CD4-positive, alpha-beta T cell treated with Interferon gamma for 1 hour (primary cell): ENCODE data around the gene CST7.
"Not testable (repeated sequence)": the region's sequence is repeated elsewhere in the genome, so short reads cannot be mapped to it uniquely, and the experiment has no call there.

Experiments used
- DNase-seq: peaks from one replicate; pipeline ENCODE4 v3.0.0-alpha.2; 2020

The CST7 gene, protein sequence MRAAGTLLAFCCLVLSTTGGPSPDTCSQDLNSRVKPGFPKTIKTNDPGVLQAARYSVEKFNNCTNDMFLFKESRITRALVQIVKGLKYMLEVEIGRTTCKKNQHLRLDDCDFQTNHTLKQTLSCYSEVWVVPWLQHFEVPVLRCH

GRCh38 chr20:24948939-24949679 is at the start of gene CST7:
Gene CST7 (plus strand): TSS chr20:24949269. CDS start chr20:24949506, 237 bp downstream.
- DNase-seq, result peak; percentile 83

GRCh38 chr20:24906806-24907205 is 42.3 kb upstream of the CST7 start:
- no peak for DNase-seq

DNA sequence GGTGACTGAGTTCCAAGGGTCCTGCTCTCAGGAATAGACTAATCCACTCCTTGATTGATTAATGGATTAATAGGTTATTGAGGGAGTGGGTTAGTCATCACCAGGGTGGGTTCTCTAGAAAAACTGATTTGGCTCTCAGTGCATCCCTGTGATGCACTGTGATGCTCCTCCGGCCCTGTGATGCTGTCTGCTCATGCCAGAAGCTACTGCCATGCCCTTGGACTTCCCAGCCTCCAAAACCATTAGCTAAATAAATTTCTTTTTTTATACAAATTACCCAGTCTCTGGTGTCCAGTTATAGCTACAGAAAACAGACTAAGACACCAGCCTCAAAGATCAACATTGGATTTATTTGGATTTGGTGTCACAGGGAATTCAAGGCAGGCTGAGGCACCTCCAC is 40.4 kb upstream of the CST7 start:
- DNase-seq, result no peak

DNA sequence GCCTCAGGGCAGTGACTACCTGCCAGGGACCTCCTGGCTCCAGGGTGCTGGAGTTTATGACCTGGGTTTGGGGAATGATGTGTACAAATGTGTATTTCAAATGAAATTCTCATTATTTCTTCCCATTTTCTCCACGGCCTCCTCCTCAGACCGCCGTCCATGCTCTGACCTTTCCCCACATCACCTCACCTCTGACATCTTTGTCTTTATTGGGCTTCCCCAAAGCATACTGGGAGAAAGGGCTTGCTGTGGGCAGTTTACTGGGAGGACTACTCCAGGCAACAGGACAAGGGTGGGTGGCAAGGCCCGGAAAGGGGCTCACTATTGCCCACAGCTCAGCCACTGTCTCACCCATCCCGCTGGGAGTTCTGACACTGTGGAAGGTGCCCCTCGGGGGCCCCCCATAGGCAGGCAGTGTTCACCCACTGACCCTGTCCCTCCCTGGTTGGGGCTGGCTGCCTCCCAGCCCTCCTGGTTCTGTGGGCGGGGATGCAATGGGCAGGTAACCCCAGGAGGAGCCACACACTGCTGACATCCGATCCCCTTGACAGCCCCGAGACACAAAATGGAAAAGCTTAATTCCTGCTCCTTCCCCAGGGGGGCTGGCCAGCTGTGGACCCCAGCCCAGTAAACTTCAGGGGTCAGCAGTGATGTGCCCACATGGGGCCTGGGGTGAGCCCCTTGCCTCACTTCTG is 39.8 kb upstream of the CST7 start:
- no peak for DNase-seq

DNA sequence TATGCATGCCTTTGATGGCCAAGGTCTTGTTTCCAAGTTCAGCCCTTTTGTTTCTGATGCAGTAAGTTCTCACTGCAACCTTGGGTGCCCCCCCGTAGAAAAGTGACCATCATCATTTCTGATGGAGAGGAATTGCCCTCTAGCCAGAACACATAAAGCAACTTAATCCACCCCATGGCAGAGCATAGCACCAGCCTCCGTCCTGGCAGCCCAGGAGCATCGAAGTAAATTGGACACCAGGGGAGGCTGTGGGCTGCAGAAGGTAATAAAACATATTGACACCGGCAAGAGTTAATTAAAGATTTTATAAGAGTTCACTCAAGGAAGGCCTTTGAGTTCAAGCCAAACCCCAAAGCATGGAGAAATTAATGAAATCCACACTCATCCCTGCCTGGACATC is 39.2 kb upstream of the CST7 start:
- no peak for DNase-seq

GRCh38 chr20:24910461-24910860 is 38.6 kb upstream of the CST7 start:
- no peak for DNase-seq

GRCh38 chr20:24911461-24911860 is 37.6 kb upstream of the CST7 start:
- no peak for DNase-seq

DNA sequence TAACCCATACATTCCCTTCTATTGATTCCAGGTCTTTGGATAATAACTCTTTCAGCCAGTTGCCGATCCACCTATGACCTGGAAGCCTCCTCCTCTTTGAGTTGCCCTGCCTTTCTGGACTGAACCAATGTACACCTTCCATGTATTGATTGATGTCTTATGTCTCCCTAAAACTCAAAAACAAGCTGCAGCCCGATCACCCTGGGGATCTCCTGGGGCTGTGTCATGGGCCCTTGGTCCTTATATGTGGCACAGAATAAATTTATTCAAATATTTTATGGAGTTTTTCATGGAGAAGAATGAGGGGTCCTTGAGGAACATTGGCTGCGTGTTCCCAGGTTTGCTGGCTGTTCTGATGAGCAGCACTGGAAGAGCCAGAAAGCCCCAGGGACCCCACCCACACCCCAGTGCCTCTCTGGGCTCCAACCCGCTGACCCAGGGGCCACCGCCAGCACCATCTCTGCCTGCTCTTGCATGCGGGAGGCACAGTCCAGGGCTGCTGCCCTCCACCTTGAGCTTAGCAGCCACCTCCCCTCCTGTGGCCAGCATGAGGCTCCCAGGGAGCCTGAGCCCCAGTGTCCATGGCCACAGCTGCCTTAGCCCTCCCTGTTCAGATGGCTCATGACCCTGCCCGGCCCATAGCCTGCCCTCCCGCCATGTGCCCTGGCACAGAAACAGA is 36.5 kb upstream of the CST7 start:
- DNase-seq, result no peak

GRCh38 chr20:24913076-24913628 is 35.9 kb upstream of the CST7 start:
- DNase-seq, result no peak

DNA sequence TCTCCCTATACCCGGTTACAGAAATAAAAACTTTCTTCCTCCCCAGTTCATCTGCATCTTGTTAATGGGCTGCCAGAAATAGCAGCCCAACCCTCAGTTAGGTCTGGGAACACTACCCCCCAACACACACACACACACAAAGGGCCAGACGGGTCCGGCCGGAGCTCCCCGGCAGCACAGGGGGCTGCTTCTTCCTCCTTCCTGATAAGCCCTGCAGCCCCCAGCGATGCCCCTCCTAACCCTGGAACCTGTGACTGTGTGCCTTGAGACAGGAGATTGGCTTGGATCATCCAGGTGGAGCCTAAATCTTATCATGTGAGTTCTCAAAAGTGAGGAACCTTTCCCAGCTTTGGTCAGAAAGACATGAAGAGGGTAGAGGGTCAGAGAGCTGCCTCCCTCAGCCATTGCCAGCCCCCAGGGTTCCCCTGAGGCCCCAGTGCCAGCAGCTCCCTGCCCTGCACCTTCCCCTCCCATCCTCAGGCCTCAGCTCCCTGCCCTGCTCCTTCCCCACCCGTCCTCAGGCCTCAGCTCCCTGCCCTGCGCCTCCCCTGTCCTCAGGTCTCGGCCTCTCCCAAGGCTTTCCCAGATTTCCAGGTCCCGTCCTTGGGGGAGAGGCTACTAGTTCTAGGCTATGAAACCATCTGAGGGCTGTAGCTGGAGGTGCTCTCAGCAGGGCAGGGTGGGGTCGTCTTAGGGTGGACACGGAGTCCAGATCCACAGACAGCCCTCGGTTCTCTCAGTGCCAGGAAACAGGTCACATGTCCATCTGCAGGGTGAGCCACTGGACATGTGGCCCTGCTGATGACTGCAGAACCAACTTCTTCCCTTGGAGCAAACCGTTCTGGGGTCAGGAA is 34.5 kb upstream of the CST7 start:
- no peak for DNase-seq

GRCh38 chr20:24915440-24915839 is 33.6 kb upstream of the CST7 start:
- no peak for DNase-seq

DNA sequence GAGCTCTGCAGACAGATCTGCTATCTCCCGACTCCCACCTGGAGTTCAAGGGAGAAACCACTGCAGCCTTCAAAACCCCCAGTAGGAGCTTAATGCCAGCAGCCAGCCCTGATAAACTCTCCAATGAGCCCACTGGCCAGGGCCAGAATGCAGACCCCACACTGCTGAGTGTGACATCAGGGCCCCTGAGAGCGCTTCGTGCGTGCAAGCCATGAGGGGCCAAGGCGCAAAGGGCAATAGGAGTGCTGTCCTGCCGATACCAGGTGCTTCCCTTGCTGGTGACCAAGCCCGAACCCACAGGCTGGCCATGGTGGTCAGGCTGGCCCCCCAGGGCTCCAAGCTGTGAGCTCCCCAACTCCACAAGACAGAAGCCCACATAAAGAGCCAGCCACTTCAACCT is 33.2 kb upstream of the CST7 start:
- DNase-seq, result no peak

DNA sequence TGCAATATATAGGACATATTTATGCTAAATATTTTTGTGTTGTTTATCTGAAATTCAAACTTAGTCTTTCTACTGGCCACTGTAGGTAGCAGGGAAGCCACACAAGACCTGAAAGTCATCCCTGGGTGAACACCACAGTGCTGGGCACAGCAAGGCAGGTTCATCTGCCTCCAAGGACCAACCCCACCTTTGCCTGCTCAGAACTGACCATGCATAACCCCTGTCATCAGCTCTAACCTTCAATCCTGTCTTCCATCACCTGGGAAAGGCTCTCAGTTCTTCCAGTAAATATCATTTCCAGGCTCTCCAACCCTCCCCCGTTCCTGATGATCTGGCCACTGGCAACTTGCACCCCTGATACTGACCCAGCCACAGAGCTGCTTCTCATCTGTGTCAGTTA is 32.7 kb upstream of the CST7 start:
- no peak for DNase-seq

DNA sequence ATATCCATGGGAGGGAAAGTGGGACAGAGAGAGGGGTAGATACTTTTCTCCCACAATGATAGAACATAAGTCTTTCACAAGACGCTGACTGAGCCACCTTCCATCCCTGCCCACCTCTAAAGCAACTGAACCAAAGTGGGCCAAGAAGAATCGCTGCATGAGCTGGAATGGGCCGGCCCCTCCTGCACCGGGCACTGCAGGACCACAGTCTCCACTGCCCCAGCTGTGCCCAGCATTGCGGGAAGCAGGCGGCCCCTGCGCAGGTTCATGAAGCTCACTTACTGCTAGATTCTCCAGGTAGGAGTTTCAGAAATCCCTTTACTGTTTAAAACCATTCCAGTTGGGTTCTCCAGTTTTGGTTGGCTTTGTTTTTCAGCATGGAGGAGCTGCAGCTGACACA is 32.0 kb upstream of the CST7 start:
- DNase-seq, result no peak

DNA sequence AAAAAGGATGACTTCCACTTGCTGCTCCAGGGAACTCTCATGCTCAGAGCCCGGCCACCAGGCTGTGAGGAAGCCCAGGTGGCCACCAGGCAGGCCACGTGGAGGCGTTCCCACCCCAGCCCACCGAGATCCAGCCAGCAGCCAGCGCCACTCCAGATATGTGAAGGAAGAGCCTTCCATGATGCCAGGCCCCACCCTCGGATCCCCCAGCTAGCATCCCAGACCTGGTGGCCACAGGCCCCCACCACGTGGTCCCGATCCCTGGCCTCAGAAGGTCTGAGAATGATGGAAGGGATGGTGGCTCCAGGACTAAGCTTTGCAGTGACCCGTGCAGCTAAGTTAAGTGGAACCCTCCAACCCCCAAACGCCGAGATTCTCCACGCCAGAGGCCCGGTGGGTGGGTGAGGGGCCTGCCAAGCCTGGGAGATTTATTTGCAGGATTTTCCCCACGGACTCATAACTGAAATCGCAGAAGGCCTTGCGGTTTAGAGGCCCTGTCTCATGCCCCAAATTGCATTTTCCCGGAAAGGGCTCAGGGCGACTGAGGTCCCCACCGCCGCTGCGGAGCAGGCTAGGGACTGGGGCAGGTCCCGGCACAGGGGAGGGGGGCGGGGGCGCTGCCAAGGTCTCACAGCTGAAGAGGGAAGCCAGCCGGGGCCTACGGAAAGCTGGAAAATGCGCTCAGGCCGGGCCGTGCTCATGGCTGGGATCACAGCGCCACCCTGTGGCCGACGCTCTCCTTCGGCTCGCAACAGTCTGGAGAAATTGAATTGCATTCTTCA is 31.1 kb upstream of the CST7 start:
- DNase-seq, result peak; percentile 17

DNA sequence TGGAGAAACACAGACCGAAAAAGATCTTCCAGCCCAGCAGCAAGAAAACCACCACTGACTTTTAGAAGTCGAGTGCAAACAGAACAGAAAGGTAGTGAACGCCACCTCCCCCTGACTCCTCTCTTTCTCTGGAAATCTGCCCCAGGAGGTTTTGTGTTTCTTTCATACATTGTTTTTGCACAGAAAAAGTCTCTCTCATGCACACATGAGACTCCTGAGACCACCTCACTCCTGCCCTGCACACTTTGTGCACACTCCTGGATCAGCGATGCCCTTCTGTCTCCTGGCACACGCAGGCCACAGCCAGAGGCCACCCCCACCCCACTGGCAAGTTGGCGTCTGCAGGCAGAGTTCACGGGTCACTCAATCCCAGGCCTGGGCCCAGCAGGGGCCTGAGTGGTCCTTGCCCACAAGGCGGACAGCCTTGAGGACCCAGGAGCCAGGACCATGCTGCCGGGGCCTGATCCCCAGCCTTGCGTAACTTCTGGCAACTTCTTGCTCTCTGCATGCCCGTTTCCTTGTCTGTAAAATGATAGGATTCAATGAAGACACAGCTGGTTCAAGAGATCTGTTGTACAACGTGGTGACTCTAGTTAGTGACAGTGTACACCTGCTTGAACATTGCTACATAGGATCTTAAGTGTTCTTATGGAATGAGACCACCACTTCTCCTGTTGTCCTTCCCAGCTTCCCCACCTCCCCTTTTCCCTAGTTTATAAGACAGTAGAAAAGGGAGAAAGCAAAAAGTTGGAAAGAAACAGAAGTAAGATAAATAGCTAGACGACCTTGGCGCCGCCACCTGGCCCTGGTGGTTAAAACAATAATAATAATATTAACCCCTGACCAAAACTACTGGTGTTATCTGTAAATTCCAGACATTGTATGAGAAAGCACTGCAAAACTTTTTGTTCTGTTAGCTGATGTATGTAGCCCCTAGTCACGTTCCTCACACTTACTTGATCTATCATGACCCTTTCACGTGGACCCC is 30.2 kb upstream of the CST7 start:
- no peak for DNase-seq

DNA sequence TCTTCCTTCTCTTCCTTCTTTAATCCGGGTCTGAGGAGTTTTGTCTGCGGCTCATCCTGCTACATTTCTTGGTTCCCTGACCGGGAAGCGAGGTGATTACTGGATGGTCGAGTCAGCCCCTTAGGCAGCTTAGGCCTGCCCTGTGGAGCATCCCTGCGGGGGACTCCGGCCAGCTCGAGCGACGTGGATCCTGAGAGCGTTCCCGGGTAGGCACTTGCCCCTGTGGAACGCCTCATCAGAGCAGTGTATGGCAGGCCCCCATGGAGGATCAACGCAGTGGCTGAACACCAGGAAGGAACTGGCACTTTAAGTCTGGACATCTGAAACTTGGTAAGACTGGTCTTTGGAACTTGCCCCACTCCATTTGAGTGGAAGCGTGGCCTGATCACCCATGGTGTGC is 29.4 kb upstream of the CST7 start:
- not testable (repeated sequence) for DNase-seq

DNA sequence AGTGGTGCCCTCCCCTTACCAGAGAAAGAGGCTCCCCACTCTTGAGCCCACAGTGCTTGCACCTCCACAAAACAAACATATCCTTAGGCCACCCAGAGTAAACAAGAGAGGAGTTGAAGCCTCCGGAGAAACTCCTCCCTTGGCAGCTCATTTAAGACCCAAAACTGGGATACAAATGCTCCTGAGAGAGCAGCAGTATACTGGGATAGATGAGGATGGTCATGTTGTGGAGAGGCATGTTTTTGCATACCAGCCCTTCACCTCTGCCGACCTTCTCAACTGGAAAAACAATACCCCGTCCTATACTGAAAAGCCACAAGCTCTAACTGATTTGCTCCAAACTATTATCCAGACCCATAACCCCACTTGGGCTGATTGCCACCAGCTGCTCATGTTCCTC is 28.4 kb upstream of the CST7 start:
- not testable (repeated sequence) for DNase-seq

DNA sequence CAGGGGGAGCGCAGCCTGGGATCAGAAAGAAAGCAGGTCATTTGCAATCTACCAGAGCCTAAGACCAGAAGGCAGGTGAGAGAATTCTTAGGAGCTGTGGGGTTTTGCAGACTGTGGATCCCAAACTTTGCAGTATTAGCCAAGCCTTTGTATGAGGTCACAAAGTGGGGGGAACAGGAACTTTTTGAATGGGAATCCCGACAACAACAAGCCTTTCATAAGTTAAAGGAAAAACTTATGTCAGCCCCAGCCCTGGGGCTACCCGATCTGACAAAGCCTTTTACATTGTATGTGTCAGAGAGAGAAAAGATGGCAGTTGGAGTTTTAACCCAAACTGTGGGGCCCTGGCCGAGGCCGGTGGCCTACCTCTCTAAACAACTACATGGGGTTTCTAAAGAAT is 19.8 kb upstream of the CST7 start:
- not testable (repeated sequence) for DNase-seq
